HG03469 (cell line): ENCODE data around the gene PLCH2.

Experiments
- ATAC-seq: cut with Tn5 transposase; IDR thresholded peaks from one replicate; pipeline ENCODE4 v1.9.1; 2021; ENCODE audit warnings: mild to moderate bottlenecking, moderate library complexity, moderate number of reproducible peaks; ENCODE audit not compliant: unreplicated experiment

The PLCH2 gene

DNA sequence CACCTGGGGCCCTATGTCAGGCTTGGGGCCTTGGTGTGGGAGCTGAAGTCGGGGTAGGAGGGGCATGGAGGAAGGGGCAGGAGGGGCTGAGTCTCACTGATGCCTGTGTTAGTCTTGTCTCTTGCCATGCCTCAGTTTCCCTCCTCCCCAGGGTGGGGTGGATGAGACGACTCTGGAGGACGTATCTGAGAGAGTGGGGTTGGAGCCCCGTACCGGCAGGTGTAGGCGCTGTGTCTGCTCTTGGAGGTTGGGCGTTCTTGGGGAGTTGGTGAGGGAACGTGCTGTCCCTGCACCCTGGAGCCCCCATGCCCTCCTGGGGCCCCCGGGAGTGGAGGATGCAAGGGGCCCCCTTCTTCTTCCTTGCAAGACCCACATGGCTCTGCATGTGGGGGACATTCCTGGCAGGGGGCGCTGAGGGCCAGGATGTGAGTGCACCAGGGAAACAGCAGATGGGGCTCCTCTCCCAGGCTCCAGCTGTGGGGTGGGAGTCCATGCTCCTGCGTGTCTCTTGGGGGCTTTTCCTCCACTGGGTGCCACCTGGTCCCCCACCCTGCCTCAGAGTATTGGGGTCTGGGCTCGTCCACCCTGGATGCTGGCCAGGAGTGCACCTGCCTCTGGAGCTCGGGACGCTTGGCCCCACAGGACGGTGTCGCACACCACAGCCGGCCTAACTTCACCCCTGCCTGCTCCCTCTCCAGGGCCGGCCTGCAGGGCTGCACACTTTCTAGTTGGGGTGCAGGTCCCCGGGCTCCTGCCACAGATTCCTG is 78.7 kb downstream of the PLCH2 start:
- no peak for ATAC-seq
